SU-DHL-6 (cell line): Measurements from ENCODE around the gene CNIH2.

Experiments
- H2AFZ ChIP-seq: fragments of 200-600 bp; sonication (generic); 2 replicates; pipeline ENCODE4 v1.6.1; 2014; ENCODE audit warnings: low read depth, mild to moderate bottlenecking, moderate library complexity, mixed read lengths, antibody characterized with exemption, low read length; ENCODE audit not compliant: severe bottlenecking
- H3F3A ChIP-seq: fragments of 200-600 bp; shearing (Covaris generic); 2 replicates; pipeline ENCODE4 v1.6.0; 2016; ENCODE audit warnings: antibody characterized with exemption, mild to moderate bottlenecking; ENCODE audit not compliant: insufficient read depth
- H3K27ac ChIP-seq: fragments of 200-600 bp; sonication (generic); 2 replicates; pipeline ENCODE4 v1.5.1; 2016; ENCODE audit warnings: low read depth, mild to moderate bottlenecking, low read length, moderate library complexity, mixed read lengths
- H3K27me3 ChIP-seq: fragments of 200-600 bp; sonication (generic), shearing (Covaris generic); 2 replicates; pipeline ENCODE4 v1.6.0; 2014; ENCODE audit warnings: mild to moderate bottlenecking, low read length
- H3K36me3 ChIP-seq: fragments of 200-600 bp; sonication (generic); 2 replicates; pipeline ENCODE4 v1.6.1; 2014; ENCODE audit warnings: mild to moderate bottlenecking, low read length, mixed read lengths
- H3K4me2 ChIP-seq: fragments of 300-600, 200-600 bp; shearing (Covaris generic), sonication (generic); 2 replicates; pipeline ENCODE4 v1.6.0; 2014; ENCODE audit warnings: low read length, low read depth, mild to moderate bottlenecking; ENCODE audit not compliant: poor library complexity, severe bottlenecking
- H3K4me3 ChIP-seq: fragments of 200-600 bp; sonication (generic); 2 replicates; pipeline ENCODE4 v1.5.1; 2014; ENCODE audit warnings: antibody characterized with exemption, low read length, mild to moderate bottlenecking, mixed read lengths; ENCODE audit not compliant: insufficient read depth, poor library complexity, severe bottlenecking
- H3K79me2 ChIP-seq: fragments of 200-600 bp; sonication (generic); 2 replicates; pipeline ENCODE4 v1.6.1; 2014; ENCODE audit warnings: mild to moderate bottlenecking, low read length, moderate library complexity; ENCODE audit not compliant: insufficient read depth
- H3K9ac ChIP-seq: fragments of 200-600 bp; sonication (generic); 2 replicates; pipeline ENCODE4 v1.7.0; 2014; ENCODE audit warnings: mild to moderate bottlenecking, low read length
- H3K9me2 ChIP-seq: fragments of 200-600 bp; sonication (generic); replicated peaks from 2 replicates; pipeline ENCODE4 v1.6.1; 2014; ENCODE audit warnings: low read length; ENCODE audit not compliant: insufficient read depth
- H3K9me3 ChIP-seq: fragments of 200-600 bp; sonication (generic); 2 replicates; pipeline ENCODE4 v1.6.1; 2014; ENCODE audit warnings: low read length, mixed read lengths; ENCODE audit not compliant: insufficient read depth
- H4K20me1 ChIP-seq: fragments of 200-600 bp; sonication (generic); 2 replicates; pipeline ENCODE4 v1.6.1; 2014; ENCODE audit warnings: low read depth, mild to moderate bottlenecking, antibody characterized with exemption, low read length, moderate library complexity, mixed read lengths
- EZH2phosphoT487 ChIP-seq: fragments of 200-600 bp; sonication (generic), shearing (Covaris generic); conservative IDR thresholded peaks from 2 replicates; pipeline ENCODE4 v1.6.1; 2018; ENCODE audit warnings: mild to moderate bottlenecking, antibody characterized with exemption, low read length, moderate library complexity, mixed read lengths
- TF ChIP-seq, protein P1 (sequence below): fragments of 200-600 bp; sonication (generic); IDR thresholded peaks from one replicate; pipeline ENCODE4 v1.5.1; 2017; ENCODE audit warnings: antibody characterized with exemption, mild to moderate bottlenecking, low read length, moderate library complexity; ENCODE audit not compliant: insufficient read depth, poor library complexity, severe bottlenecking

CNIH2 gene

DNA sequence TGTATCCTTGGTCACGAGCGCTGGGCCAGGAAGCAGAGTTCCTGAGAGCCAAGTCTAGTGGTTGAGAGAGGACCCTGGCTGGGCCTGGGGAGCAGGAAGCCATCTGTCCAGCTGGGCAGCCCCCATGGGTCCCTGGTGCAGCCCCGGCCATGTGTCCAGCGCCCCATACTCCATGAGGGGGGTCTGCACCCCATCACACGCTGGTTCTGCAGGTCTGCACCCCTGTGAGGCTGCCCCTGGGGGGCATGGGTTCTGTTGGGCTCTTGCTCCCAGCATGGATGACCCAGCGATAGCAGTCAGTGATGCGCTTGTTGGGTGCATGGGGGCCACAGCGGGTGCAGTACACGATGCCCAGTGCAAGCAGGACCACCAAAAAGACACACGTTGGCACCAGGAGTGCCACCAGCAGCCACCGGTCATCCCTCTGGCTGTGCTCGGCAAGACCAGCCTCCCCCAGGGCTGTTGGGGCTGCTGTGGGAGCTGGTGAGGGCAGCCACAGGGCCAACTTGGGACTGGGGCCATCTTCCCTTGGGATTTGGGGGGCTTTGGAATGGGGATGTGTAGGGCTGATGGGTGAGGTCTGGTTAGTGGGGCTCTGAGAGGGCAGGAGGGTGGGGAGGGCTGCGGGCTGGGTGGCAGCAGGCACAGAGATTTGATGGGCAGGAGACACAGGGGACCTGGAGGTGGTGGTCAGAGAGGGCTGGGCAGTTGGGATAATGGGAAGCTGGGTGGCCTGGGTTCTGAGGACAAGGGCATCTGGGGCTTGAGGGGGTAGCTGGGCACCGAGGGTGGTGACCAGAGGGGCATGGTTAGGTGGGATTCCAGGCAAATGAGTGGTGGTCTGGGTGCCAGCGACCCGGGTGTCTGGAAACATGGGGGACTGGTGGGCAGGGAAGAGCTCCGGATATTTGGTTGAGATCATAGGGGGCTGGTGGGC is 36.9 kb downstream of the CNIH2 start:
- H3K9me3 ChIP-seq, result no peaks in the 10 kb centered on the region
- H3K27me3 ChIP-seq, result no peaks in the 10 kb centered on the region
- TF ChIP-seq, protein P1, sequence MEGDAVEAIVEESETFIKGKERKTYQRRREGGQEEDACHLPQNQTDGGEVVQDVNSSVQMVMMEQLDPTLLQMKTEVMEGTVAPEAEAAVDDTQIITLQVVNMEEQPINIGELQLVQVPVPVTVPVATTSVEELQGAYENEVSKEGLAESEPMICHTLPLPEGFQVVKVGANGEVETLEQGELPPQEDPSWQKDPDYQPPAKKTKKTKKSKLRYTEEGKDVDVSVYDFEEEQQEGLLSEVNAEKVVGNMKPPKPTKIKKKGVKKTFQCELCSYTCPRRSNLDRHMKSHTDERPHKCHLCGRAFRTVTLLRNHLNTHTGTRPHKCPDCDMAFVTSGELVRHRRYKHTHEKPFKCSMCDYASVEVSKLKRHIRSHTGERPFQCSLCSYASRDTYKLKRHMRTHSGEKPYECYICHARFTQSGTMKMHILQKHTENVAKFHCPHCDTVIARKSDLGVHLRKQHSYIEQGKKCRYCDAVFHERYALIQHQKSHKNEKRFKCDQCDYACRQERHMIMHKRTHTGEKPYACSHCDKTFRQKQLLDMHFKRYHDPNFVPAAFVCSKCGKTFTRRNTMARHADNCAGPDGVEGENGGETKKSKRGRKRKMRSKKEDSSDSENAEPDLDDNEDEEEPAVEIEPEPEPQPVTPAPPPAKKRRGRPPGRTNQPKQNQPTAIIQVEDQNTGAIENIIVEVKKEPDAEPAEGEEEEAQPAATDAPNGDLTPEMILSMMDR, result no peak
- no peak for TF ChIP-seq EZH2phosphoT487
- no peaks in the 10 kb centered on the region for H3K79me2 ChIP-seq
- H4K20me1 ChIP-seq, result no peaks in the 10 kb centered on the region
- no peak overlapping the region for H3K27ac ChIP-seq
- no peaks in the 10 kb centered on the region for H3K9me2 ChIP-seq
- no peak overlapping the region for H2AFZ ChIP-seq
- no peaks in the 10 kb centered on the region for H3F3A ChIP-seq
- no peak overlapping the region for H3K4me3 ChIP-seq
- no peak overlapping the region for H3K4me2 ChIP-seq
- H3K9ac ChIP-seq, result no peak overlapping the region
- H3K36me3 ChIP-seq, result no peaks in the 10 kb centered on the region

DNA sequence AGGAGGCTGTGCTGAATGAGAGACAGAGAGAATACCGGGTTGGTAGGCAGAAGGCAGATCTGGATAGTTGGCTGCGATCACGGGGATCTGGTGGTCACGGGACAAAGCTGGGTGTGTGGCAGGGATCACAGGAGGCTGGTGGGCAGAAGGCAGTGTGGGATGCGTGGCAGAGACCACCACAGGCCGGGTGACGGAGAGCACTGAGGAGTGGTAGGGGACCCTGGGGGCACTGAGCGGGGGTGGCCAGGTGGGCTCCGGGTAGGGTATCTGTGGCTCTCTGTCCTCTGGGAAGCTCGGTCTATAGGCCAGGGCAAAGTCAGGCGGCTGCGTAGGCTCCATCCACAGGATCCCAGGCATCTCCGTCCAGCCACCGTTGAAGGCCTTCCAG is 37.5 kb downstream of the CNIH2 start:
- no peak overlapping the region for H2AFZ ChIP-seq

DNA sequence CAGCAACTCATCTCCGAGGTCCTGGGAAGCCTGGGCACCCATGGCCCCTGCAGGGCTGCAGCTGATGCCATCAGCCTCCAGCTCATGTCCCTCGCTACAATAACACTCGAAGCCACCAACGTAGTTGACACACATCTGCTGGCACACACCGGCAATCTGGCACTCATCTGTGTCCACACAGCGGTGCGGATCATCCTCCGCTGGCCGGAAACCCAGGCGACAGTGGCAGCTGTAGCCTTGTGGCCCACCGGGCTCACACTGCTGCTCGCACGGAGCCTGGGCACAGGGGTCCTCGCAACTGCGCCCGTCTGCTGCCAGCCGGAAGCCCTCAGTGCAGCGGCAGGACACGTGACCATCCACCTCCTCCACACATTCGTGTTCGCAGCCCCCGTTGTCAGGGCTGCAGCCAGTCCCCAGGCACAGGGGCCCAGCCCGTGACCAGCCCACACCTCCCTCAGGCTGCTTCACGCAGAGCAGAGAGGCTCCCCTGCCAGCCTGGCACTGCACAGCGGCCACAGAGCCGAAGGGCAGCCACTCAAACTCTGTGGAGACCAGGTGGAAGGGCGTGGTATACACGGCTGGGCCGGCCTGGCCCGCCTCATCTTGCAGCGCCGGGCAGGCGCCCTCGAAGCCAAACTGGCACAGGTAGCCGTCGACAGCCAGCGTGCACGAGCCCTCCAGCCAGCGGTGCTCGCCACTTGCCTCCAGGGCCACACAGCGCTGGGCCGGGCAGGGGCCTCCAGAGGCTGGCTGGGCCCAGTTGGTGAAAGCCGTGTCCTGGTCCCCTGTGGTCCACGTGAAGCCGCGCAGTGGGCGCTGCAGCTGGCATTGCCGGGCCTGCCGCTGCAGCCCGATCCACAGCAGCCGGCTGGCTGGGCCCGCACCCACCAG is 38.2 kb downstream of the CNIH2 start:
- no peaks in the 10 kb centered on the region for H4K20me1 ChIP-seq
- no peaks in the 10 kb centered on the region for H3K9me2 ChIP-seq
- H3K4me2 ChIP-seq, result no peak overlapping the region
- H2AFZ ChIP-seq, result no peak overlapping the region
- no peak overlapping the region for H3K27ac ChIP-seq
- H3K9ac ChIP-seq, result no peak overlapping the region
- TF ChIP-seq EZH2phosphoT487, result no peak
- TF ChIP-seq, protein P1, result no peak
- no peaks in the 10 kb centered on the region for H3K79me2 ChIP-seq
- H3K4me3 ChIP-seq, result no peak overlapping the region
- no peaks in the 10 kb centered on the region for H3K9me3 ChIP-seq
- no peaks in the 10 kb centered on the region for H3F3A ChIP-seq
- no peaks in the 10 kb centered on the region for H3K27me3 ChIP-seq
- H3K36me3 ChIP-seq, result no peaks in the 10 kb centered on the region

More for the DNA sequence above, 37.5 kb downstream of the CNIH2 start:
- Histone ChIP-seq H3K27me3 (no peaks in the 10 kb centered on the region), H3K9me3 (no peaks in the 10 kb centered on the region), H3K27ac (no peak overlapping the region), H3K4me2 (no peak overlapping the region), H3K9me2 (no peaks in the 10 kb centered on the region), H3K36me3 (no peaks in the 10 kb centered on the region), H3K4me3 (no peak overlapping the region), H3K9ac (no peak overlapping the region), H3K79me2 (no peaks in the 10 kb centered on the region), H3F3A (no peaks in the 10 kb centered on the region), H4K20me1 (no peaks in the 10 kb centered on the region)
- TF ChIP-seq, protein P1, result no peak
- no peak for TF ChIP-seq EZH2phosphoT487
